ENCODE measurements around the gene IFITM5.
A peak's percentile ranks its signal among the peaks of the same experiment; 100 is the strongest.
"Not testable (repeated sequence)": the region's sequence is repeated elsewhere in the genome, so short reads cannot be mapped to it uniquely, and the experiment has no call there.

Gene IFITM5

DNA sequence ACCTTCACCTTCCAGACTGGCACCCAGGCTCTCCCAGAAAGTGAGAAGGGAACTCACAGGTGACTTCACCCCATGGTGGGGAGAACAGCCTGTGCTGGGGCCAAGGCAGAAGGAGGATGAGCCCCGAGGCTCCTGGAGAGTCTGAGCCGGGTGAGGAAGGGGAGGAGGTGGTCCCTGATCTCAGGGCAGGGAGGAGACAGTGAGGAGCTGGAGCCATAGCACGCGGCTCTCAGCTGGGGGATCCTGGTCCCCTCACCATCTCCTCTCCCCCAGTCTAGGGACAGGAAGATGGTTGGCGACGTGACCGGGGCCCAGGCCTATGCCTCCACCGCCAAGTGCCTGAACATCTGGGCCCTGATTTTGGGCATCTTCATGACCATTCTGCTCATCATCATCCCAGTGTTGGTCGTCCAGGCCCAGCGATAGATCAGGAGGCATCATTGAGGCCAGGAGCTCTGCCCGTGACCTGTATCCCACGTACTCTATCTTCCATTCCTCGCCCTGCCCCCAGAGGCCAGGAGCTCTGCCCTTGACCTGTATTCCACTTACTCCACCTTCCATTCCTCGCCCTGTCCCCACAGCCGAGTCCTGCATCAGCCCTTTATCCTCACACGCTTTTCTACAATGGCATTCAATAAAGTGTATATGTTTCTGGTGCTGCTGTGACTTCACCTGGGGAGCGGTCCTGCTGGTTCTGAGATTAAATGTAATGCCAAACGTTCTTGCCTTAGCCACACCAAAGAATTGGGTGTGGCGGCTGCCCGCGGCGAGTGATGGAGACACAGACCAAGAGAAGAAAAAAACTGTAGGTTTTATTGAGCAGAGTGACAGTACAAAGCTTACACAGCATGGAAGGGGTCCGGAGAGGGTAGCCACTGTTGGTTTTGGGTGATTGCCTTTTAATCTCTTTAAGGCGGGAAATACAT, 9.7 kb upstream of the IFITM5 start:
- peak overlapping the region; percentile 93 to 96 (median 94) for H3K4me3 Mint-ChIP-seq
- peaks cover 65% of the 10 kb centered on the region for H3K4me1 Mint-ChIP-seq
- H3K27me3 Mint-ChIP-seq (ENCODE audit: low read depth); H3K36me3 Mint-ChIP-seq (ENCODE audit: low read depth); H3K9me3 Mint-ChIP-seq: not testable (repeated sequence)
- H3K27ac Mint-ChIP-seq: peak overlapping the region; percentile 95 to 98 (median 97)

DNA sequence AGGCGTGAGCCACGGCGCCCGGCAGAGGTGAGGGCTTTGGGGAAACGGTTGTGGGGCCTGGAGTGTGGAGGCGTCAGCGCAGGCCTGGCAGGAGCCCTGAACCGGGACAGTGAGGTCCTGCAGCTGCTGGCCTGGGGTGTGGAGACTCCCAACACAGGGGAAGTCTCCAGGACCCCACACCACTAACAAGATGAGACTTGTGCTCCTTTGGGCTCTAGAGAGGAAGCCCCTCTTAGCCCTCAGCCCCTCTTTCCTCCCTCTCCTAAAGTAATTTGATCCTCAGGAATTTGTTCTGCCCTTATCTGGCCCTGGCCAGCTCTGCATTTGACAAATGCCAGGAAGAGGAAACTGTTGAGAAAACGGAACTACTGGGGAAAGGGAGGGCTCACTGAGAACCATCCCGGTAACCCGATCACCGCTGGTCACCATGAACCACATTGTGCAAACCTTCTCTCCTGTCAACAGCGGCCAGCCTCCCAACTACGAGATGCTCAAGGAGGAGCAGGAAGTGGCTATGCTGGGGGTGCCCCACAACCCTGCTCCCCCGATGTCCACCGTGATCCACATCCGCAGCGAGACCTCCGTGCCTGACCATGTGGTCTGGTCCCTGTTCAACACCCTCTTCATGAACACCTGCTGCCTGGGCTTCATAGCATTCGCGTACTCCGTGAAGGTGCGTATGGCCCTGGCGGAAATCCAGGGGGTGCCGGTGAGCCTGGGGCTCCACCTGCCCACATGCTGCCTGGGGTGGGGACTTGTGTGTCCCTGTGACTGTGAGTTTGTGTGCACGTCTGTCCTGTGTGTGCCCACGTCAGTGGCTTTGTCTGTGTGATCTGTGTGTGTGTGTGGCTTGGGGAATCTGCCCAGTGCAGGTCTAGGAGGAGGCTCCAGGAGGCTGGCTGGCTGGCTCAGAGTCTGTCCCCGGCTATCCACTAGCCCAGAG, 8.7 kb upstream of the IFITM5 start, which contains the start of gene IFITM2:
Gene IFITM2, plus strand, starts transcription at position 51 of the 943 bp plus-strand sequence. Its CDS starts 377 bp downstream, at position 428.
- H3K27me3 Mint-ChIP-seq (ENCODE audit: low read depth); H3K36me3 Mint-ChIP-seq (ENCODE audit: low read depth); H3K9me3 Mint-ChIP-seq: not testable (repeated sequence)
- H3K4me1 Mint-ChIP-seq: peaks cover 55% of the 10 kb centered on the region
- H3K27ac Mint-ChIP-seq: peak within 1 kb of the TSS; percentile 95 to 98 (median 97)
- H3K4me3 Mint-ChIP-seq: peak within 1 kb of the TSS; percentile 93 to 96 (median 94)

DNA sequence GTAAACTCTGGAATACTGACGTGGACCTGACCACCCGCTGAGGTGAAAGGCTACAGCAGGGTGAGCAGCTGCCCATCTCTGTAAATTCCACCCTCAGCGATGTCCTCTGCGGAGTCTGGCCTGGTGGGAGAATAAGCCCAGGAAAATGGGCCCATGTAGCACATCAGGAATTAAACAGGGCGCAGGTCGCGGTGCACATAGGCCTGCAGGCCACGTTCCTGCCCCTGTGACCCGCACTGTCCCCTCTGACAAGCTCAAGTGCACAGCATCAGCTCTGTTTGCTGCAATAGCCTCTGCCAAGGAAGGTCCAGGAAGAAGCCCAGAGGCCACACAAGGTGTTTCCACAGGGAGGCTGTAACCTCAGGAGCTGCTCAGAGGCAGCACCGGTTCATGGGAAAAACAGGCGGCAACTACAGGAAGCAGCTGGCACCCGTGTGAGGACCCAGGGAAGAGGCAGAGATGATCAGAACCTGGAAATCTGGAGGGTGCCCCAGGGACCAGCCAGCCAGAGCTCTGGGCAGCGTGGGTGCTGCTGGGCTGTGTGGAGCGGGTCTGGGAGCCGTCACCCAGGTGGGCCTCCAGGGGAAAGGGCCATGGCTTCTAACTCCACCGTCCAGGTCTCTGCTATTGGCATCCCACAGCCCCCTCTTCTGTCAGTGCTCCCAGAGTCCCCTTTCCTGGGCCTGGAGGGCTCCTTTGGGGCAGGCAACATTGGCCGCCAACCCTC, 7.5 kb upstream of the IFITM5 start:
- Mint-ChIP-seq H3K36me3 (ENCODE audit: low read depth) (no peaks in the 10 kb centered on the region), H3K4me3 (peak overlapping the region; percentile 40 to 64 (median 57)), H3K27me3 (ENCODE audit: low read depth) (no peaks in the 10 kb centered on the region), H3K9me3 (no peaks in the 10 kb centered on the region), H3K4me1 (peaks cover 44% of the 10 kb centered on the region), H3K27ac (peak overlapping the region; percentile 52 to 84 (median 57))
- TF ChIP-seq, protein P1, sequence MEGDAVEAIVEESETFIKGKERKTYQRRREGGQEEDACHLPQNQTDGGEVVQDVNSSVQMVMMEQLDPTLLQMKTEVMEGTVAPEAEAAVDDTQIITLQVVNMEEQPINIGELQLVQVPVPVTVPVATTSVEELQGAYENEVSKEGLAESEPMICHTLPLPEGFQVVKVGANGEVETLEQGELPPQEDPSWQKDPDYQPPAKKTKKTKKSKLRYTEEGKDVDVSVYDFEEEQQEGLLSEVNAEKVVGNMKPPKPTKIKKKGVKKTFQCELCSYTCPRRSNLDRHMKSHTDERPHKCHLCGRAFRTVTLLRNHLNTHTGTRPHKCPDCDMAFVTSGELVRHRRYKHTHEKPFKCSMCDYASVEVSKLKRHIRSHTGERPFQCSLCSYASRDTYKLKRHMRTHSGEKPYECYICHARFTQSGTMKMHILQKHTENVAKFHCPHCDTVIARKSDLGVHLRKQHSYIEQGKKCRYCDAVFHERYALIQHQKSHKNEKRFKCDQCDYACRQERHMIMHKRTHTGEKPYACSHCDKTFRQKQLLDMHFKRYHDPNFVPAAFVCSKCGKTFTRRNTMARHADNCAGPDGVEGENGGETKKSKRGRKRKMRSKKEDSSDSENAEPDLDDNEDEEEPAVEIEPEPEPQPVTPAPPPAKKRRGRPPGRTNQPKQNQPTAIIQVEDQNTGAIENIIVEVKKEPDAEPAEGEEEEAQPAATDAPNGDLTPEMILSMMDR (IDR thresholded peaks at IDR 0.05; ENCODE audit: unreplicated experiment in 3 of 3): no peak

DNA sequence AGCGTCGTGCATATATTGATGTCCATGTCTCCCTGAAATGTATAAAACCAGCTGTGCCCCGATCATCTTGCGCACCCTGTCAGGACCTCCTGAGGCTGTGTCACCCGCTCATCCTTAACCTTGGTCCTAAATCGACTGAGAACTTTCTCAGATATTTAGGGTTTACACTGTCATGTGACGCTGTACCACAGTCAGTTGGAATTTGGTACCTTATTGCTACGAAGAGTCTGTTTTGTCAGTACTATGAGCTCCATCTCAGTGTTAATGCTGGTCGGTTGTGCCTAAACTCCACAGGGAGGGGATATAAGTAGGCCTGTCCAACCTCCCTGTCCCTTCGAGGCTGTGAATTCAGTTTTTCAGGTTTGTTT, 6.5 kb upstream of the IFITM5 start:
- Mint-ChIP-seq H3K27me3 (ENCODE audit: low read depth) (peaks cover 3% of the 10 kb centered on the region), H3K4me3 (peak overlapping the region; percentile 31 to 66 (median 35)), H3K36me3 (ENCODE audit: low read depth) (no peaks in the 10 kb centered on the region), H3K9me3 (no peaks in the 10 kb centered on the region), H3K4me1 (peaks cover 42% of the 10 kb centered on the region), H3K27ac (peak overlapping the region; percentile 52 to 84 (median 57))
- TF ChIP-seq, protein P1 (IDR thresholded peaks at IDR 0.05; ENCODE audit: unreplicated experiment in 3 of 3): no peak

DNA sequence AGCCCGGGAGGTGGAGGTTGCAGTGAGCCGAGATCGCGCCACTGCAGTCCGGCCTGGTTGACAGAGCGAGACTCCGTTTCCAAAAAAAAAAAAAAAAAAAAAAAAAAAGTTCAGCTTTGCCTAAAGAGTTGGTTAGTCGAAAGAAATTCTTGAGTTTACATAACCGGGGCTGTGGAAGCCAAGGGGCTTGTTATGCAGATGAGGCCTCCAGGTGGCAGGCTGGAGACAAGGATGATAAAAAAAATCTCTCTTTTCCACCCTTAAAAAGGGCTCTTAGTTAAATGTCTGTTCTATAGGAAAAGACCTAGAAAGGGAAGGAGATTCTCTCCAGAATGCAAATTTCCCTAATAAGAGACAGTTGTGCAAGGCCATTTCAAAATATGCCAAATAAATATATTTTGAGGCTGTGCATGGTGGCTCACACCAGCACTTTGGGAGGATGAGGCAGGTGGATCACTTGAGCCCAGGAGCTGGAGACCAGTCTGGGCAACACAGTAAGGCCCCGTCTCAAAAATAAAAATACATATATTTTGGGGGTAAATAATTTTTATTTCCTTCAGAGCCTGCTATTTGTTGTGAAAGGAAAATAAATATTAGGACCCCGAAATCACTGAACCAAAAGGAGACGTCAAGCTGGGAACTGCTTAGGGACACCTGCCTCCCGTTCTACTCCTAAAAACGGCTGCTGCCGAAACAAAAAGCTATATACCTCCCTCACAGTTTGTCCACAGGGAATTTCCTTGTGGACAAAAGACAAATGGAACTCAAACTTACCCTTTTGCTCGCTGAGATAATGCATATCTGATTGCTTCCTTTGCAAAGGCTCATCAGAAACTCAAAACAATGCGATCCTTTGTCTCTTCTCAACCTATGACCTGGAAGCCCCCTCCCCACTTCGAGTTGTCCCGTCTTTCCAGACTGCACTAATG, 5.9 kb upstream of the IFITM5 start:
- H3K27me3 Mint-ChIP-seq (ENCODE audit: low read depth): peaks cover 3% of the 10 kb centered on the region
- peaks cover 42% of the 10 kb centered on the region for H3K4me1 Mint-ChIP-seq
- no peaks in the 10 kb centered on the region for H3K9me3 Mint-ChIP-seq
- peak overlapping the region; percentile 52 to 84 (median 76) for H3K27ac Mint-ChIP-seq
- TF ChIP-seq, protein P1 (IDR thresholded peaks at IDR 0.05; ENCODE audit: unreplicated experiment in 3 of 3): peak; percentile 57 to 63 (median 59)
- H3K36me3 Mint-ChIP-seq (ENCODE audit: low read depth): no peaks in the 10 kb centered on the region
- peak overlapping the region; percentile 17 to 77 (median 44) for H3K4me3 Mint-ChIP-seq

DNA sequence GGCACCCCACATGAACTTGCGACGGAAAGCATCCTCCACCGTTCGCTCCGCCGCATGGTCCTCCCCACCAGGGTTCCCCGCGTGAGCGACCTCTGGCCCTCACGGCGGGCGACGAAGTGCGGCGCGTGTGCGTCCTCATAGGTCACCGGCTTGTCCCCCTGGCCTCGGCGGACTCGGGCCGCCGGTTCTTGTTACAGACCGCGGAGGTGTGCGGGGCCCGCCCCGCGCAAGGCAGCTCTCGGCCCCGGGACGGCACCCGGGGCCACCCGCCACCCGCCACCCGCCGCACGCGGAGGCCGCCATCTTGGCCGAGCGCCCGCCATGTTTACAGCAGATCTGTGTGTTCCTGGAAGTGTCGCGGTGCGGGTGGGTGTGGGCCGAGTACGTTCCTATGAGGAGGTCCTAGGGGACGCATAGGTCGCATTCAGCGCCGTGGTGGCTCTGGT, 4.8 kb upstream of the IFITM5 start:
- H3K4me3 Mint-ChIP-seq: no peak overlapping the region
- H3K9me3 Mint-ChIP-seq: no peaks in the 10 kb centered on the region
- peaks cover 34% of the 10 kb centered on the region for H3K4me1 Mint-ChIP-seq

More for the DNA sequence above, 4.8 kb upstream of the IFITM5 start:
- no peak overlapping the region for H3K27ac Mint-ChIP-seq
- TF ChIP-seq, protein P1 (IDR thresholded peaks at IDR 0.05; ENCODE audit: unreplicated experiment in 3 of 3): no peak
- peaks cover 3% of the 10 kb centered on the region for H3K27me3 Mint-ChIP-seq (ENCODE audit: low read depth)
- no peaks in the 10 kb centered on the region for H3K36me3 Mint-ChIP-seq (ENCODE audit: low read depth)
